ENCODE data around the gene IQGAP3.

DNA sequence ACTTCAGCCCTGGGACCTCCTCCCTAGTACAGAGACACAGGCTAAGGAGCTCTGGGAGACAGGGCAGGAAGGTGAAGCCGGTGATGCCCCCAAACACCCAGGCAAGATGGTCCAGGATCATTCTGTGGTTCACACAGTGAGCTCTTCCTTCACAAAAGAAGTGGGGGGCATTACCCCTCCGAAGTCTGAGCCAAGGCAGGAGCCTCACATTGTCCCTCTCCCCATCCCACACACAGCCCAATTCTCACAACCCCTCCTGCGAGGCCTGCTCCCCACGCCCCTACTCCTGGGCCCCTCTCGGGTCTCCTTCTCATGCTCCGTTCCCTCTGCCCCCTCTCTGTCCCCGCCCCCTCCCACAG is 82.5 kb downstream of the IQGAP3 start:
- TF ChIP-seq POLR2A (IDR thresholded peaks at IDR 0.05): no peak
- TF ChIP-seq, protein P1, sequence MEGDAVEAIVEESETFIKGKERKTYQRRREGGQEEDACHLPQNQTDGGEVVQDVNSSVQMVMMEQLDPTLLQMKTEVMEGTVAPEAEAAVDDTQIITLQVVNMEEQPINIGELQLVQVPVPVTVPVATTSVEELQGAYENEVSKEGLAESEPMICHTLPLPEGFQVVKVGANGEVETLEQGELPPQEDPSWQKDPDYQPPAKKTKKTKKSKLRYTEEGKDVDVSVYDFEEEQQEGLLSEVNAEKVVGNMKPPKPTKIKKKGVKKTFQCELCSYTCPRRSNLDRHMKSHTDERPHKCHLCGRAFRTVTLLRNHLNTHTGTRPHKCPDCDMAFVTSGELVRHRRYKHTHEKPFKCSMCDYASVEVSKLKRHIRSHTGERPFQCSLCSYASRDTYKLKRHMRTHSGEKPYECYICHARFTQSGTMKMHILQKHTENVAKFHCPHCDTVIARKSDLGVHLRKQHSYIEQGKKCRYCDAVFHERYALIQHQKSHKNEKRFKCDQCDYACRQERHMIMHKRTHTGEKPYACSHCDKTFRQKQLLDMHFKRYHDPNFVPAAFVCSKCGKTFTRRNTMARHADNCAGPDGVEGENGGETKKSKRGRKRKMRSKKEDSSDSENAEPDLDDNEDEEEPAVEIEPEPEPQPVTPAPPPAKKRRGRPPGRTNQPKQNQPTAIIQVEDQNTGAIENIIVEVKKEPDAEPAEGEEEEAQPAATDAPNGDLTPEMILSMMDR (IDR thresholded peaks at IDR 0.05): no peak
- TF ChIP-seq POLR2AphosphoS5 (IDR thresholded peaks at IDR 0.05): no peak
